Neural cell (in vitro differentiated cells): Measurements from ENCODE around the gene GSTCD. TPM values are rescaled to one million over a fixed set of nuclear protein-coding genes. Genes with fewer than 3 reads are reported as not detected.
A peak's percentile ranks its signal among the peaks of the same experiment; 100 is the strongest.

Experiments
- H2AFZ ChIP-seq: fragments of 200-600, 300-800 bp; sonication (generic), shearing (Covaris generic); 2 replicates; pipeline ENCODE4 v1.6.0; 2014; ENCODE audit warnings: low read depth, mild to moderate bottlenecking, antibody characterized with exemption, low read length, moderate library complexity
- H3F3A ChIP-seq: fragments of 200-600 bp; shearing (Covaris generic); 2 replicates; pipeline ENCODE4 v1.6.1; 2016; ENCODE audit warnings: mild to moderate bottlenecking, moderate library complexity, mixed read lengths, antibody characterized with exemption, low read length; ENCODE audit not compliant: insufficient read depth, poor library complexity, severe bottlenecking
- H3K27ac ChIP-seq: fragments of 200-600, 300-800 bp; sonication (generic), shearing (Covaris generic); 2 replicates; pipeline ENCODE4 v1.5.1; 2014; ENCODE audit warnings: mild to moderate bottlenecking, low read length, moderate library complexity
- H3K27me3 ChIP-seq: fragments of 300-800, 200-600 bp; sonication (generic), shearing (Covaris generic); 2 replicates; pipeline ENCODE4 v1.6.0; 2014; ENCODE audit warnings: mild to moderate bottlenecking, low read depth, low read length, moderate library complexity; ENCODE audit not compliant: insufficient read depth
- H3K36me3 ChIP-seq: fragments of 300-800, 200-600 bp; sonication (generic), shearing (Covaris generic); 2 replicates; pipeline ENCODE4 v1.5.1; 2014; ENCODE audit warnings: mild to moderate bottlenecking, antibody characterized with exemption, low read length, moderate library complexity; ENCODE audit not compliant: insufficient read depth
- H3K4me2 ChIP-seq: fragments of 300-800, 200-600 bp; sonication (generic), shearing (Covaris generic); 2 replicates; pipeline ENCODE4 v1.6.0; 2014; ENCODE audit warnings: mild to moderate bottlenecking, low read length
- H3K4me3 ChIP-seq: fragments of 300-800, 200-600 bp; sonication (generic), shearing (Covaris generic); 2 replicates; pipeline ENCODE4 v1.5.1; 2014; ENCODE audit warnings: mild to moderate bottlenecking, low read length, moderate library complexity
- H3K79me2 ChIP-seq: fragments of 200-600 bp; shearing (Covaris generic); replicated peaks from 2 replicates; pipeline ENCODE4 v1.6.0; 2014; ENCODE audit warnings: mild to moderate bottlenecking, low read length, moderate library complexity; ENCODE audit not compliant: insufficient read depth
- H3K9ac ChIP-seq: fragments of 300-800, 200-600 bp; sonication (generic), shearing (Covaris generic); 2 replicates; pipeline ENCODE4 v1.6.1; 2016; ENCODE audit warnings: mild to moderate bottlenecking, low read length, mixed read lengths
- H3K9me2 ChIP-seq: fragments of 200-600 bp; shearing (Covaris generic); 2 replicates; pipeline ENCODE4 v1.6.1; 2016; ENCODE audit warnings: mild to moderate bottlenecking, low read length, mixed read lengths; ENCODE audit not compliant: insufficient read depth
- H3K9me3 ChIP-seq: fragments of 200-600, 300-800 bp; sonication (generic), shearing (Covaris generic); 2 replicates; pipeline ENCODE4 v1.6.1; 2016; ENCODE audit warnings: mild to moderate bottlenecking, mixed run types, low read length, moderate library complexity, mixed read lengths
- H4K20me1 ChIP-seq: fragments of 200-600 bp; shearing (Covaris generic); 2 replicates; pipeline ENCODE4 v1.6.1; 2016; ENCODE audit warnings: mild to moderate bottlenecking, mixed run types; ENCODE audit not compliant: insufficient read depth
- EP300 ChIP-seq: fragments of 450-650 bp; conservative IDR thresholded peaks from 2 replicates; pipeline ENCODE4 v1.6.1; 2014; ENCODE audit warnings: antibody characterized with exemption, mild to moderate bottlenecking, moderate library complexity; ENCODE audit not compliant: poor library complexity, severe bottlenecking
- EZH2 ChIP-seq: fragments of 200-600, 300-800 bp; shearing (Covaris generic), sonication (generic); IDR thresholded peaks from 2 replicates; pipeline ENCODE4 v1.6.1; 2014; ENCODE audit warnings: antibody characterized with exemption, low read length, borderline replicate concordance, mild to moderate bottlenecking; ENCODE audit not compliant: insufficient read depth, poor library complexity, severe bottlenecking
- MXI1 ChIP-seq: fragments of 450-650 bp; conservative IDR thresholded peaks from 2 replicates; pipeline ENCODE4 v1.6.1; 2014; ENCODE audit warnings: antibody characterized with exemption, mild to moderate bottlenecking; ENCODE audit not compliant: poor library complexity, severe bottlenecking
- POLR2AphosphoS5 ChIP-seq: IDR thresholded peaks from 2 replicates; pipeline ENCODE4 v1.6.1; 2012
- SMC3 ChIP-seq: fragments of 450-650 bp; conservative IDR thresholded peaks from 2 replicates; pipeline ENCODE4 v1.6.1; 2014; ENCODE audit warnings: antibody characterized with exemption, mild to moderate bottlenecking, moderate library complexity; ENCODE audit not compliant: poor library complexity
- TAF1 ChIP-seq: IDR thresholded peaks from 2 replicates; pipeline ENCODE4 v1.6.1; 2012; ENCODE audit warnings: low read depth
- polyA plus RNA-seq: library from polyadenylated mRNA; depleted of rRNA; stranded (reverse); fragments of >200 nt; gene quantifications from 2 replicates; pipeline ENCODE4 v1.2.3, GENCODE V29; 2014
- TF ChIP-seq, protein P1 (sequence below): fragments of 450-650 bp; IDR thresholded peaks from 2 replicates; pipeline ENCODE4 v1.5.1; 2014; ENCODE audit warnings: antibody characterized with exemption, mild to moderate bottlenecking, moderate library complexity; ENCODE audit not compliant: poor library complexity, severe bottlenecking
- TF ChIP-seq, protein P2 (sequence below): IDR thresholded peaks from 2 replicates; pipeline ENCODE4 v1.6.1; 2012; ENCODE audit warnings: borderline replicate concordance

Gene GSTCD
- polyA plus RNA-seq, 1 donor from 2014 or later: 15.1 TPM

DNA sequence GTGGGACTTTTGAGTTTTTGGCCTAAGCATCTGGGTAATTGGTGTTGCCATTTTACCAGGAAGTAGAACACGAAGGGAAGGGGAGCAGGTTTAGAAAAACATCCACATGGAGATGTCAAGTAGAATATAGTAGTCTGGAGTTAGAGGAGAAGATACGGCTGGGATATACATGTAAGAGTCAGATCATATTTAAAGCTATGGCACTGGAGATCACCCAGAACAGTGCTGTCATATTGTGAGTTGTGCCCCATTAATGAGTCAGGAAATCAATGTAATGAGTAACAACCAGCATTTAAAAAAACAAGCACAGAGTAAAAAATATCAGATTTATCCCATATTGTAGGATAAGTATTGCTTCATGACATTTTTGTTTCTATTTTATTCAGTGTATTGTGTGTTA lies 4.2 kb downstream of the GSTCD start:
- Histone ChIP-seq H3K4me2 (no peak overlapping the region), H3K4me3 (no peak overlapping the region), H4K20me1 (no peaks in the 10 kb centered on the region), H3K36me3 (no peaks in the 10 kb centered on the region), H3K27me3 (no peaks in the 10 kb centered on the region), H3K9me2 (no peaks in the 10 kb centered on the region), H3K27ac (no peak overlapping the region), H3K79me2 (peaks cover 42% of the 10 kb centered on the region), H3K9ac (no peak overlapping the region), H3K9me3 (no peaks in the 10 kb centered on the region), H2AFZ (no peak overlapping the region), H3F3A (peaks cover 5% of the 10 kb centered on the region)
- TF ChIP-seq EP300: no peak
- TF ChIP-seq, protein P1, sequence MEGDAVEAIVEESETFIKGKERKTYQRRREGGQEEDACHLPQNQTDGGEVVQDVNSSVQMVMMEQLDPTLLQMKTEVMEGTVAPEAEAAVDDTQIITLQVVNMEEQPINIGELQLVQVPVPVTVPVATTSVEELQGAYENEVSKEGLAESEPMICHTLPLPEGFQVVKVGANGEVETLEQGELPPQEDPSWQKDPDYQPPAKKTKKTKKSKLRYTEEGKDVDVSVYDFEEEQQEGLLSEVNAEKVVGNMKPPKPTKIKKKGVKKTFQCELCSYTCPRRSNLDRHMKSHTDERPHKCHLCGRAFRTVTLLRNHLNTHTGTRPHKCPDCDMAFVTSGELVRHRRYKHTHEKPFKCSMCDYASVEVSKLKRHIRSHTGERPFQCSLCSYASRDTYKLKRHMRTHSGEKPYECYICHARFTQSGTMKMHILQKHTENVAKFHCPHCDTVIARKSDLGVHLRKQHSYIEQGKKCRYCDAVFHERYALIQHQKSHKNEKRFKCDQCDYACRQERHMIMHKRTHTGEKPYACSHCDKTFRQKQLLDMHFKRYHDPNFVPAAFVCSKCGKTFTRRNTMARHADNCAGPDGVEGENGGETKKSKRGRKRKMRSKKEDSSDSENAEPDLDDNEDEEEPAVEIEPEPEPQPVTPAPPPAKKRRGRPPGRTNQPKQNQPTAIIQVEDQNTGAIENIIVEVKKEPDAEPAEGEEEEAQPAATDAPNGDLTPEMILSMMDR: no peak

DNA sequence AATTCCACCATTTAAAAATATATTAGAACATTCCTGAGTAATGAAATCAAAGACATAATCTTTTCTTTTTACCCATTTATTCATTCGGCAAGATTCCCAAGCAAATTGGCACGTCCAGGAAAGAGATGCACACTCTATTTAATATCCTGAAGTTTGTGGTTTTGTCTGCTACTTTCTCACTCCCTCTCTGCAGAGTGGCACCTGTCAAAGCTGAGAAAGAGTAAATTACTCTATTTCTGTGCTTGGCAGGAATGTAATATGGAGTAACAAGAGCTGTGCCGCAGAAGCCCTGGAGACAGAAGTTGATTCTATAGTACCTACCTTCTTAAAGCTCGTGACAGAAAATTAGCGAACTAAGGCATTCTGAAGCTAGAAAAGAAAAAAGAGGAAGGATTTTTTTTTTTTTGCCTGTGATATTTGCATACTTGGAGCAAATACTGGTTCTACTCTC lies 5.5 kb downstream of the GSTCD start:
- H3K79me2 ChIP-seq: peaks cover 42% of the 10 kb centered on the region
- no peaks in the 10 kb centered on the region for H4K20me1 ChIP-seq
- no peak overlapping the region for H3K4me3 ChIP-seq
- H2AFZ ChIP-seq: no peak overlapping the region
- H3K9me3 ChIP-seq: no peaks in the 10 kb centered on the region
- no peak overlapping the region for H3K9ac ChIP-seq
- TF ChIP-seq, protein P1: no peak
- peak; percentile 78 for TF ChIP-seq POLR2AphosphoS5
- TF ChIP-seq, protein P2, sequence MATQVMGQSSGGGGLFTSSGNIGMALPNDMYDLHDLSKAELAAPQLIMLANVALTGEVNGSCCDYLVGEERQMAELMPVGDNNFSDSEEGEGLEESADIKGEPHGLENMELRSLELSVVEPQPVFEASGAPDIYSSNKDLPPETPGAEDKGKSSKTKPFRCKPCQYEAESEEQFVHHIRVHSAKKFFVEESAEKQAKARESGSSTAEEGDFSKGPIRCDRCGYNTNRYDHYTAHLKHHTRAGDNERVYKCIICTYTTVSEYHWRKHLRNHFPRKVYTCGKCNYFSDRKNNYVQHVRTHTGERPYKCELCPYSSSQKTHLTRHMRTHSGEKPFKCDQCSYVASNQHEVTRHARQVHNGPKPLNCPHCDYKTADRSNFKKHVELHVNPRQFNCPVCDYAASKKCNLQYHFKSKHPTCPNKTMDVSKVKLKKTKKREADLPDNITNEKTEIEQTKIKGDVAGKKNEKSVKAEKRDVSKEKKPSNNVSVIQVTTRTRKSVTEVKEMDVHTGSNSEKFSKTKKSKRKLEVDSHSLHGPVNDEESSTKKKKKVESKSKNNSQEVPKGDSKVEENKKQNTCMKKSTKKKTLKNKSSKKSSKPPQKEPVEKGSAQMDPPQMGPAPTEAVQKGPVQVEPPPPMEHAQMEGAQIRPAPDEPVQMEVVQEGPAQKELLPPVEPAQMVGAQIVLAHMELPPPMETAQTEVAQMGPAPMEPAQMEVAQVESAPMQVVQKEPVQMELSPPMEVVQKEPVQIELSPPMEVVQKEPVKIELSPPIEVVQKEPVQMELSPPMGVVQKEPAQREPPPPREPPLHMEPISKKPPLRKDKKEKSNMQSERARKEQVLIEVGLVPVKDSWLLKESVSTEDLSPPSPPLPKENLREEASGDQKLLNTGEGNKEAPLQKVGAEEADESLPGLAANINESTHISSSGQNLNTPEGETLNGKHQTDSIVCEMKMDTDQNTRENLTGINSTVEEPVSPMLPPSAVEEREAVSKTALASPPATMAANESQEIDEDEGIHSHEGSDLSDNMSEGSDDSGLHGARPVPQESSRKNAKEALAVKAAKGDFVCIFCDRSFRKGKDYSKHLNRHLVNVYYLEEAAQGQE: no peak
- TF ChIP-seq TAF1: no peak
- TF ChIP-seq EZH2: no peak
- TF ChIP-seq EP300: peak; percentile 91
- H3K36me3 ChIP-seq: no peaks in the 10 kb centered on the region
- H3K9me2 ChIP-seq: no peaks in the 10 kb centered on the region
- no peak overlapping the region for H3K4me2 ChIP-seq
- H3F3A ChIP-seq: no peaks in the 10 kb centered on the region
- no peaks in the 10 kb centered on the region for H3K27me3 ChIP-seq
- H3K27ac ChIP-seq: no peak overlapping the region

DNA sequence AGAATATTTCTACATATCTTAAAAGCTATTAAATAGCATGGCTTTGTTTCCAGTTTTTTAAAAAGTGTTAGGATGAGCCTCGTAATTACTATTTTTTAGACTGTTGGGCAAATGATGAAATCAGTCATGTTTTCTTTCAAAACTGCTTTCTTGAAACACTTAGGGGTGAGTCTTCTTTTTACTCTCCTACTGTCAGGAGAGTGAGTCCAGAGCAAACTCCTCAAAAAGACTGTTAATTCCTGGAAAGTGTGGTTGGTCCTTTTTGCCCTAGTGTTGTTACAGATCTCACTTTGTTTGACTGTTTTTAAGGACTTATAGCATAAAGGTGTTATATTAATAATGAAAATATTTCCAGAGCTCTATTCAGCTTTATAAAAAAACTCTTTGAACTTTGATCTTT lies 6.3 kb downstream of the GSTCD start:
- Histone ChIP-seq H2AFZ (no peak overlapping the region), H3K9me2 (no peaks in the 10 kb centered on the region), H3K9me3 (no peaks in the 10 kb centered on the region), H3K27me3 (no peaks in the 10 kb centered on the region), H4K20me1 (no peaks in the 10 kb centered on the region), H3K4me3 (no peak overlapping the region), H3F3A (no peaks in the 10 kb centered on the region), H3K79me2 (peaks cover 36% of the 10 kb centered on the region), H3K9ac (no peak overlapping the region), H3K4me2 (no peak overlapping the region), H3K36me3 (no peaks in the 10 kb centered on the region), H3K27ac (no peak overlapping the region)
- TF ChIP-seq EP300: no peak
- TF ChIP-seq MXI1: no peak
- TF ChIP-seq, protein P1: no peak
- TF ChIP-seq POLR2AphosphoS5: no peak
- no peak for TF ChIP-seq SMC3
- TF ChIP-seq, protein P2: no peak
